ENCODE results near the gene ZBTB7B. TPM values are rescaled to one million over a fixed set of nuclear protein-coding genes. Genes with fewer than 3 reads are reported as not detected.

ZBTB7B gene
- total RNA-seq, 1 donor from 2014 or later = 77.6 TPM

GRCh38 chr1:155019377-155020245 lies 17.0 kb downstream of the ZBTB7B start:
- TF ChIP-seq, protein P1, sequence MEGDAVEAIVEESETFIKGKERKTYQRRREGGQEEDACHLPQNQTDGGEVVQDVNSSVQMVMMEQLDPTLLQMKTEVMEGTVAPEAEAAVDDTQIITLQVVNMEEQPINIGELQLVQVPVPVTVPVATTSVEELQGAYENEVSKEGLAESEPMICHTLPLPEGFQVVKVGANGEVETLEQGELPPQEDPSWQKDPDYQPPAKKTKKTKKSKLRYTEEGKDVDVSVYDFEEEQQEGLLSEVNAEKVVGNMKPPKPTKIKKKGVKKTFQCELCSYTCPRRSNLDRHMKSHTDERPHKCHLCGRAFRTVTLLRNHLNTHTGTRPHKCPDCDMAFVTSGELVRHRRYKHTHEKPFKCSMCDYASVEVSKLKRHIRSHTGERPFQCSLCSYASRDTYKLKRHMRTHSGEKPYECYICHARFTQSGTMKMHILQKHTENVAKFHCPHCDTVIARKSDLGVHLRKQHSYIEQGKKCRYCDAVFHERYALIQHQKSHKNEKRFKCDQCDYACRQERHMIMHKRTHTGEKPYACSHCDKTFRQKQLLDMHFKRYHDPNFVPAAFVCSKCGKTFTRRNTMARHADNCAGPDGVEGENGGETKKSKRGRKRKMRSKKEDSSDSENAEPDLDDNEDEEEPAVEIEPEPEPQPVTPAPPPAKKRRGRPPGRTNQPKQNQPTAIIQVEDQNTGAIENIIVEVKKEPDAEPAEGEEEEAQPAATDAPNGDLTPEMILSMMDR (IDR thresholded peaks at IDR 0.05) = no peak
- TF ChIP-seq POLR2AphosphoS5 (IDR thresholded peaks at IDR 0.05; ENCODE audit: insufficient read depth in 1 of 2, low read depth in 1 of 2) (no peak), POLR2A (IDR thresholded peaks at IDR 0.05) (no peak)
- no peak overlapping the region for H3K4me3 ChIP-seq
- H3K27me3 ChIP-seq = no peaks in the 10 kb centered on the region
- no peak for DNase-seq (ENCODE audit: extremely low spot score in 2 of 2)
- H3K27ac ChIP-seq = peak overlapping the region; percentile 99
- no peaks in the 10 kb centered on the region for H3K9me3 ChIP-seq
- peaks cover 0 to 7% of the 10 kb centered on the region in 2 donors for H3K36me3 ChIP-seq
- peaks cover 52% of the 10 kb centered on the region for H3K4me1 ChIP-seq
- intact Hi-C loops (cut with DNase I) = loop anchor here (5.0 kb wide), 1 partner anchor 57 kb away; the partner anchor contains the start of gene PYGO2

DNA sequence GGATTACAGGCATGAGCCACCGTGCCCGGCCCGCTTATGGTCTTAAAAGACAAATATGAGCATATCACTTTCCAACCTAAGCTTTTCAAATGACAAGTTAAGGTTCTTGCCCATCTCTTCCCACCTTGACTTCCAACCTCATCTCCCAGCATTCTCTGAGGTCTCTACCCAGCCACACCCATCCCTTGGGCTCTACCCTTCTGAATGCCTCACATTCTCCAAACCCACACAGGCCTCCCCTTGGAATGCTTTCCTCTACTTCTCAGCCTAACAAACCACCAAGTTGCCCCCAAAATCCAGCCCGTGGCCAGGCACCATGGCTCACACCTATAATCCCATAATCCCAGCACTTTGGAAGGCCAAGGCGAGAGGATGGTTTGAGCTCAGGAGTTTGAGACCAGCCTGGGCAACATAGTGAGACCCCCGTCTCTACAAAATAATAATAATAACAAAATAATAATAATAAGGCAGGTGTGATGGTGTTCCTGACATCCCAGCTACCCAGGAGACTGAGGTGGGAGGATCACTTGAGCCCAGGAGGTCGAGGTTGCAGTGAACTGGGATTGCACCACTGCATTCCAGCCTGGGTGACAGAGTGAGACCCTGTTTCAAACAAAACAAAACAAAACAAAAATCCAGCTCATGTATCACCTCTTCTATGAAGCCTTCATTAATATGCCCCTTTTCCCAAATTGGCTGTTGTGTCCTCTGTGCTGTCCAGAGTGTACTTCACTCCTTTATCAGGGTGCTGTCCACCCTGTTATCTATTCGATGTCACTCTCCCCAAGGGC lies 19.7 kb downstream of the ZBTB7B start:
- TF ChIP-seq, protein P1 (IDR thresholded peaks at IDR 0.05) = no peak
- TF ChIP-seq POLR2A (IDR thresholded peaks at IDR 0.05) (no peak), POLR2AphosphoS5 (IDR thresholded peaks at IDR 0.05; ENCODE audit: insufficient read depth in 1 of 2, low read depth in 1 of 2) (no peak)
- Histone ChIP-seq H3K4me3 (no peak overlapping the region), H3K27me3 (no peaks in the 10 kb centered on the region), H3K4me1 (peaks cover 25% of the 10 kb centered on the region), H3K27ac (no peak overlapping the region), H3K36me3 (no peaks in the 10 kb centered on the region), H3K9me3 (no peaks in the 10 kb centered on the region)
- no peak for DNase-seq (ENCODE audit: extremely low spot score in 2 of 2)
- intact Hi-C loops (cut with DNase I) = no loop called here

GRCh38 chr1:155022927-155023236 lies 20.3 kb downstream of the ZBTB7B start:
- Histone ChIP-seq H3K9me3 (no peaks in the 10 kb centered on the region), H3K27me3 (no peaks in the 10 kb centered on the region), H3K27ac (no peak overlapping the region), H3K4me1 (peaks cover 21% of the 10 kb centered on the region), H3K4me3 (no peak overlapping the region), H3K36me3 (no peaks in the 10 kb centered on the region)
- intact Hi-C loops (cut with DNase I) = no loop called here
- no peak for DNase-seq (ENCODE audit: extremely low spot score in 2 of 2)
- TF ChIP-seq POLR2A (IDR thresholded peaks at IDR 0.05) (no peak), POLR2AphosphoS5 (IDR thresholded peaks at IDR 0.05; ENCODE audit: insufficient read depth in 1 of 2, low read depth in 1 of 2) (no peak)
- TF ChIP-seq, protein P1 (IDR thresholded peaks at IDR 0.05) = no peak

GRCh38 chr1:155023627-155024026 lies 21.0 kb downstream of the ZBTB7B start:
- Histone ChIP-seq H3K27ac (no peak overlapping the region), H3K36me3 (no peaks in the 10 kb centered on the region), H3K4me1 (peaks cover 14% of the 10 kb centered on the region), H3K27me3 (no peaks in the 10 kb centered on the region), H3K9me3 (no peaks in the 10 kb centered on the region), H3K4me3 (no peak overlapping the region)
- DNase-seq (ENCODE audit: extremely low spot score in 2 of 2) = no peak
- intact Hi-C loops (cut with DNase I) = no loop called here
- no peak for TF ChIP-seq POLR2AphosphoS5 (IDR thresholded peaks at IDR 0.05; ENCODE audit: insufficient read depth in 1 of 2, low read depth in 1 of 2)
- TF ChIP-seq, protein P1 (IDR thresholded peaks at IDR 0.05) = no peak
- TF ChIP-seq POLR2A (IDR thresholded peaks at IDR 0.05) = no peak
